ENCODE measurements around the gene ARVCF.

The ARVCF gene

GRCh38 chr22:19960491-19961200 is 56.0 kb downstream of the ARVCF start:
- H3K27me3 ChIP-seq (ENCODE audit: control insufficient read depth in 2 of 2, insufficient read depth in 2 of 2, low read length in 2 of 2), result no peaks in the 10 kb centered on the region
- no peak overlapping the region for H3K9ac ChIP-seq (ENCODE audit: low read depth in 1 of 2, low read length in 2 of 2)
- peaks cover 5 to 10% of the 10 kb centered on the region in 2 donors for H3K36me3 ChIP-seq (ENCODE audit: control insufficient read depth in 2 of 2, insufficient read depth in 2 of 2, low read length in 2 of 2)
- no peak overlapping the region for H3K27ac ChIP-seq (ENCODE audit: low read depth in 2 of 2, low read length in 2 of 2)
- H3K9me3 ChIP-seq (ENCODE audit: control insufficient read depth in 2 of 2, low read length in 2 of 2), result no peaks in the 10 kb centered on the region
- no peak overlapping the region for H3K4me3 ChIP-seq (ENCODE audit: low read length in 2 of 2)
- H3K4me1 ChIP-seq (ENCODE audit: control insufficient read depth in 2 of 2, insufficient read depth in 2 of 2, low read length in 2 of 2), result peaks cover 26 to 29% of the 10 kb centered on the region in 2 donors

- H3K4me3 ChIP-seq (ENCODE audit: low read length in 2 of 2), result peak overlapping the region in 1 of 2 donors; percentile 52
- peaks cover 3 to 7% of the 10 kb centered on the region in 2 donors for H3K36me3 ChIP-seq (ENCODE audit: control insufficient read depth in 2 of 2, insufficient read depth in 2 of 2, low read length in 2 of 2)
- no peaks in the 10 kb centered on the region for H3K27me3 ChIP-seq (ENCODE audit: control insufficient read depth in 2 of 2, insufficient read depth in 2 of 2, low read length in 2 of 2)
- H3K27ac ChIP-seq (ENCODE audit: low read depth in 2 of 2, low read length in 2 of 2), result no peak overlapping the region
- peak overlapping the region in 1 of 2 donors; percentile 49 for H3K9ac ChIP-seq (ENCODE audit: low read depth in 1 of 2, low read length in 2 of 2)
- H3K4me1 ChIP-seq (ENCODE audit: control insufficient read depth in 2 of 2, insufficient read depth in 2 of 2, low read length in 2 of 2), result peaks cover 26 to 29% of the 10 kb centered on the region in 2 donors
- no peaks in the 10 kb centered on the region for H3K9me3 ChIP-seq (ENCODE audit: control insufficient read depth in 2 of 2, low read length in 2 of 2)
Measured at GRCh38 chr22:19959587-19960490, 56.8 kb downstream of the ARVCF start.

- peaks cover 25 to 29% of the 10 kb centered on the region in 2 donors for H3K4me1 ChIP-seq (ENCODE audit: control insufficient read depth in 2 of 2, insufficient read depth in 2 of 2, low read length in 2 of 2)
Measured at GRCh38 chr22:19959043-19959586, 57.5 kb downstream of the ARVCF start.

GRCh38 chr22:19958083-19959042 is 58.3 kb downstream of the ARVCF start:
- peaks cover 23% of the 10 kb centered on the region in 2 donors for H3K4me1 ChIP-seq (ENCODE audit: control insufficient read depth in 2 of 2, insufficient read depth in 2 of 2, low read length in 2 of 2)
- H3K9me3 ChIP-seq (ENCODE audit: control insufficient read depth in 2 of 2, low read length in 2 of 2), result no peaks in the 10 kb centered on the region
- no peak overlapping the region for H3K4me3 ChIP-seq (ENCODE audit: low read length in 2 of 2)
- peak overlapping the region in 1 of 2 donors; percentile 32 for H3K27ac ChIP-seq (ENCODE audit: low read depth in 2 of 2, low read length in 2 of 2)
- H3K27me3 ChIP-seq (ENCODE audit: control insufficient read depth in 2 of 2, insufficient read depth in 2 of 2, low read length in 2 of 2), result no peaks in the 10 kb centered on the region
- H3K36me3 ChIP-seq (ENCODE audit: control insufficient read depth in 2 of 2, insufficient read depth in 2 of 2, low read length in 2 of 2), result no peaks in the 10 kb centered on the region
- no peak overlapping the region for H3K9ac ChIP-seq (ENCODE audit: low read depth in 1 of 2, low read length in 2 of 2)

More at GRCh38 chr22:19959043-19959586, 57.5 kb downstream of the ARVCF start:
- Histone ChIP-seq H3K9ac (ENCODE audit: low read depth in 1 of 2, low read length in 2 of 2) (no peak overlapping the region), H3K9me3 (ENCODE audit: control insufficient read depth in 2 of 2, low read length in 2 of 2) (no peaks in the 10 kb centered on the region), H3K27ac (ENCODE audit: low read depth in 2 of 2, low read length in 2 of 2) (peak overlapping the region in 1 of 2 donors; percentile 32), H3K27me3 (ENCODE audit: control insufficient read depth in 2 of 2, insufficient read depth in 2 of 2, low read length in 2 of 2) (no peaks in the 10 kb centered on the region), H3K4me3 (ENCODE audit: low read length in 2 of 2) (peak overlapping the region; percentile 52 to 55), H3K36me3 (ENCODE audit: control insufficient read depth in 2 of 2, insufficient read depth in 2 of 2, low read length in 2 of 2) (peaks cover 0 to 4% of the 10 kb centered on the region in 2 donors)

GRCh38 chr22:19957445-19957844 is 59.2 kb downstream of the ARVCF start:
- H3K4me3 ChIP-seq (ENCODE audit: low read length in 2 of 2), result no peak overlapping the region
- H3K36me3 ChIP-seq (ENCODE audit: control insufficient read depth in 2 of 2, insufficient read depth in 2 of 2, low read length in 2 of 2), result no peaks in the 10 kb centered on the region
- no peaks in the 10 kb centered on the region for H3K27me3 ChIP-seq (ENCODE audit: control insufficient read depth in 2 of 2, insufficient read depth in 2 of 2, low read length in 2 of 2)
- H3K4me1 ChIP-seq (ENCODE audit: control insufficient read depth in 2 of 2, insufficient read depth in 2 of 2, low read length in 2 of 2), result peaks cover 18% of the 10 kb centered on the region in 2 donors
- no peaks in the 10 kb centered on the region for H3K9me3 ChIP-seq (ENCODE audit: control insufficient read depth in 2 of 2, low read length in 2 of 2)
- H3K9ac ChIP-seq (ENCODE audit: low read depth in 1 of 2, low read length in 2 of 2), result no peak overlapping the region
- no peak overlapping the region for H3K27ac ChIP-seq (ENCODE audit: low read depth in 2 of 2, low read length in 2 of 2)

- no peaks in the 10 kb centered on the region for H3K27me3 ChIP-seq (ENCODE audit: control insufficient read depth in 2 of 2, insufficient read depth in 2 of 2, low read length in 2 of 2)
- H3K4me1 ChIP-seq (ENCODE audit: control insufficient read depth in 2 of 2, insufficient read depth in 2 of 2, low read length in 2 of 2), result peaks cover 9 to 12% of the 10 kb centered on the region in 2 donors
- no peak overlapping the region for H3K27ac ChIP-seq (ENCODE audit: low read depth in 2 of 2, low read length in 2 of 2)
- H3K4me3 ChIP-seq (ENCODE audit: low read length in 2 of 2), result no peak overlapping the region
- H3K36me3 ChIP-seq (ENCODE audit: control insufficient read depth in 2 of 2, insufficient read depth in 2 of 2, low read length in 2 of 2), result peaks cover 0 to 3% of the 10 kb centered on the region in 2 donors
- H3K9ac ChIP-seq (ENCODE audit: low read depth in 1 of 2, low read length in 2 of 2), result no peak overlapping the region
- no peaks in the 10 kb centered on the region for H3K9me3 ChIP-seq (ENCODE audit: control insufficient read depth in 2 of 2, low read length in 2 of 2)
Measured at GRCh38 chr22:19955241-19956128, 61.1 kb downstream of the ARVCF start.

GRCh38 chr22:19951346-19951745 is 65.3 kb downstream of the ARVCF start:
- no peak overlapping the region for H3K9ac ChIP-seq (ENCODE audit: low read depth in 1 of 2, low read length in 2 of 2)
- no peak overlapping the region for H3K27ac ChIP-seq (ENCODE audit: low read depth in 2 of 2, low read length in 2 of 2)
- H3K4me1 ChIP-seq (ENCODE audit: control insufficient read depth in 2 of 2, insufficient read depth in 2 of 2, low read length in 2 of 2), result peaks cover 4 to 13% of the 10 kb centered on the region in 2 donors
- peaks cover 0 to 3% of the 10 kb centered on the region in 2 donors for H3K36me3 ChIP-seq (ENCODE audit: control insufficient read depth in 2 of 2, insufficient read depth in 2 of 2, low read length in 2 of 2)
- no peaks in the 10 kb centered on the region for H3K9me3 ChIP-seq (ENCODE audit: control insufficient read depth in 2 of 2, low read length in 2 of 2)
- no peaks in the 10 kb centered on the region for H3K27me3 ChIP-seq (ENCODE audit: control insufficient read depth in 2 of 2, insufficient read depth in 2 of 2, low read length in 2 of 2)
- no peak overlapping the region for H3K4me3 ChIP-seq (ENCODE audit: low read length in 2 of 2)

GRCh38 chr22:19948057-19948760 is 68.4 kb downstream of the ARVCF start:
- Histone ChIP-seq H3K9me3 (ENCODE audit: control insufficient read depth in 2 of 2, low read length in 2 of 2) (no peaks in the 10 kb centered on the region), H3K27ac (ENCODE audit: low read depth in 2 of 2, low read length in 2 of 2) (no peak overlapping the region), H3K36me3 (ENCODE audit: control insufficient read depth in 2 of 2, insufficient read depth in 2 of 2, low read length in 2 of 2) (peaks cover 0 to 3% of the 10 kb centered on the region in 2 donors), H3K4me3 (ENCODE audit: low read length in 2 of 2) (no peak overlapping the region), H3K27me3 (ENCODE audit: control insufficient read depth in 2 of 2, insufficient read depth in 2 of 2, low read length in 2 of 2) (no peaks in the 10 kb centered on the region), H3K9ac (ENCODE audit: low read depth in 1 of 2, low read length in 2 of 2) (no peak overlapping the region), H3K4me1 (ENCODE audit: control insufficient read depth in 2 of 2, insufficient read depth in 2 of 2, low read length in 2 of 2) (peaks cover 8 to 13% of the 10 kb centered on the region in 2 donors)

Measured in mucosa of rectum (tissue), 2 donors.